Heart left ventricle (tissue), 13 donors: ENCODE measurements around the gene TMEM8B.

Experiments
- POLR2A ChIP-seq, 2 donors: fragments of 450-650 bp; IDR thresholded peaks; one replicate each; pipeline ENCODE4 v1.6.1; 2017; ENCODE audit warnings: antibody characterized with exemption in 2 of 2, mild to moderate bottlenecking in 2 of 2, moderate library complexity in 2 of 2
- TF ChIP-seq, protein P1 (sequence below), 12 donors: fragments of 200-600 bp; sonication (generic) in 4 of 12; IDR thresholded peaks; one replicate each; pipeline versions ENCODE4 v1.5.0 to v1.8.0; 2018 to 2022; ENCODE audit warnings: antibody characterized with exemption in 12 of 12, mild to moderate bottlenecking in 5 of 12
- donor health status: ischemic (EF 13 %, LVEDD 7.1; RV severe dilation, severe dysfunction).
- donor health status: DM: no; HTN: yes; CAD: no.
- donor health status: DM: no; HTN: no; CAD: no.
- donor health status: ischemic (EF 25% LVEDD 6.9; RV normal size, moderate dysfunction).
- donor health status: ischemic (EF 25% LVEDD 5.7; RV mildly dilated, moderate dysfunction).
- donor health status: ischemic (EF 35%, LVEDD 5.7; RV mildly dilated, moderate dysfunction).
- donor health status: nonischemic (EF 11% LVEDD 7.7; RV severe dilation, severe dysfunction).
- donor health status: DM: yes; HTN: yes; CAD: no.
- donor health status: PGD.
- donor health status: ischemic (EF 29% LVEDD 5.4; RV normal size, mild dysfunction).
- donor health status: nonischemic (EF 23%, LVEDD 6.1; RV moderate dilation, normal function).

DNA sequence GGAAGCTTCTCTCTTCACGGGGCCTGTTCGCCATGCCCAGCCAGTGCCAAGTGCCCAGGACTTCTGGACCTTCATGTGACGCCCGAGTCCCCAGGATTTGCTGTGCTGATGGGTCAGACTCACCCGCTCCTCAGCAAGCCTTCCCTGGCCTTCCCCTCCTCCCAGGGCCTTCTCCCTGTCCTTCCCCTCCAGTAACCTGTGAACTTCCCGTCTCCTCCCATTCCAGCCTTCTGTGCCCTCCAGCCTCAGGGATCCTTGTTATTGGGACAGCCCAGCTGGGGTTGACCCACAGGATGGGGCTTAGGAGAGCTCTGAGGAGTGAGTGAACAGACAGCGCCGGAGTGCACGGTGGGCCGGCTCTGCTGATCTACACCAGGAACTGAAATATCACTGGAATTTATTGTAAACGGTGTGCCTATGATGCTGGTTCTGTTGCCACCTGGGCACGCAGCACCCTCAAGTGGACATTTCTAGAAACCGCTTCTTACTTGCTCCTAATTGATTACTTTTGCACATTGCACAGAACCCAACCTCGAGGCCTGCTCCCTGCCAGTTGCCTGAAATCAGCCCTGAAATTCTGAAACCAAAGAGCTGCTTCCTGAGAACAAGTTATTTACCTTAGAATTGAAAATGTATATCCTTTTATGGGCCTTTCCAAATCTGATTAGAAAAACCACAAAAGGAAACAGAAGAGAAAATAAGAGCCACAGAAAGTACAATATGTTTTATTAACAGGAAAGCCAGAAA is 81.8 kb downstream of the TMEM8B start:
- peak in 1 of 2 donors; percentile 62 for TF ChIP-seq POLR2A (IDR thresholded peaks at IDR 0.05)
- TF ChIP-seq, protein P1, sequence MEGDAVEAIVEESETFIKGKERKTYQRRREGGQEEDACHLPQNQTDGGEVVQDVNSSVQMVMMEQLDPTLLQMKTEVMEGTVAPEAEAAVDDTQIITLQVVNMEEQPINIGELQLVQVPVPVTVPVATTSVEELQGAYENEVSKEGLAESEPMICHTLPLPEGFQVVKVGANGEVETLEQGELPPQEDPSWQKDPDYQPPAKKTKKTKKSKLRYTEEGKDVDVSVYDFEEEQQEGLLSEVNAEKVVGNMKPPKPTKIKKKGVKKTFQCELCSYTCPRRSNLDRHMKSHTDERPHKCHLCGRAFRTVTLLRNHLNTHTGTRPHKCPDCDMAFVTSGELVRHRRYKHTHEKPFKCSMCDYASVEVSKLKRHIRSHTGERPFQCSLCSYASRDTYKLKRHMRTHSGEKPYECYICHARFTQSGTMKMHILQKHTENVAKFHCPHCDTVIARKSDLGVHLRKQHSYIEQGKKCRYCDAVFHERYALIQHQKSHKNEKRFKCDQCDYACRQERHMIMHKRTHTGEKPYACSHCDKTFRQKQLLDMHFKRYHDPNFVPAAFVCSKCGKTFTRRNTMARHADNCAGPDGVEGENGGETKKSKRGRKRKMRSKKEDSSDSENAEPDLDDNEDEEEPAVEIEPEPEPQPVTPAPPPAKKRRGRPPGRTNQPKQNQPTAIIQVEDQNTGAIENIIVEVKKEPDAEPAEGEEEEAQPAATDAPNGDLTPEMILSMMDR (IDR thresholded peaks at IDR 0.05) = peak; percentile 34 to 62 (median 48)
